Measurements from ENCODE around the gene WRNIP1. TPM values are rescaled to one million over a fixed set of nuclear protein-coding genes. Genes with fewer than 3 reads are reported as not detected.

Gene WRNIP1
- total RNA-seq, 1 experiment from 2014 or later = 38.1 TPM

DNA sequence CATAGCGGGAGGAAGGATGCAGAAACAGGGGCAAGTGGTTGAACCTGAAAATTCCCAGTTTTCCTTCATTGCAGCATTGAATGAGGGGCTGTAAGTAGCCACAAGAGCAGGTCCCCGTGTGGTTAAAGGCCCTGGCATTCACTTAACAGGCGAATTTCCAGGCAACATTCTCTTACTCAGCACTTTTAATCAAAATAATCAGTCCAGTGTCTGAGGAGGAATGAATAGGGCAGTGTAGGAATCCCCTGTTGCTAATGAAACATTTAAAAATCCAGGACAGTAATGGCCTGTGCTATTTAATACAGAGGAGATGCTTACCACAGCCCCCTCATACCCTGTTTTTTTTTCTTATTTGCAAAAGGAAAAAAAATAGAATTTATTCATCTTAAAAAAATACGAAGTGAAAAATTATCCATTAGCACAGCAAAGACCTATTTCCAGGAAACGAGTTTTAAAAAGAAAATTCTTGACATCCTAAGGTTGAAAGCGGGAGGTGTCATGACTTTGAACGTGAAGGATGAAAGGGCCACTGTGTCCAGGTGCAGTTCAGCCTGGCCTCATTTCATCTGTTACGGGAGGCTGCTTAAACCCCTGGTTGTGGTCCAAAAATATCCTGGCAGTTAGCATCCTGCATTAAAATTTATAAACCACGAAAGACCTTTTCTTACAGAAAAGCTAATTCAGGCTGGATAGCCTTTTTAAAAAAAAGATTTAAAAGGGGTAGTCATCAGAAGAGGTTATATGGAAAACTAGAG is 34.7 kb upstream of the WRNIP1 start:
- TF ChIP-seq, protein P1, sequence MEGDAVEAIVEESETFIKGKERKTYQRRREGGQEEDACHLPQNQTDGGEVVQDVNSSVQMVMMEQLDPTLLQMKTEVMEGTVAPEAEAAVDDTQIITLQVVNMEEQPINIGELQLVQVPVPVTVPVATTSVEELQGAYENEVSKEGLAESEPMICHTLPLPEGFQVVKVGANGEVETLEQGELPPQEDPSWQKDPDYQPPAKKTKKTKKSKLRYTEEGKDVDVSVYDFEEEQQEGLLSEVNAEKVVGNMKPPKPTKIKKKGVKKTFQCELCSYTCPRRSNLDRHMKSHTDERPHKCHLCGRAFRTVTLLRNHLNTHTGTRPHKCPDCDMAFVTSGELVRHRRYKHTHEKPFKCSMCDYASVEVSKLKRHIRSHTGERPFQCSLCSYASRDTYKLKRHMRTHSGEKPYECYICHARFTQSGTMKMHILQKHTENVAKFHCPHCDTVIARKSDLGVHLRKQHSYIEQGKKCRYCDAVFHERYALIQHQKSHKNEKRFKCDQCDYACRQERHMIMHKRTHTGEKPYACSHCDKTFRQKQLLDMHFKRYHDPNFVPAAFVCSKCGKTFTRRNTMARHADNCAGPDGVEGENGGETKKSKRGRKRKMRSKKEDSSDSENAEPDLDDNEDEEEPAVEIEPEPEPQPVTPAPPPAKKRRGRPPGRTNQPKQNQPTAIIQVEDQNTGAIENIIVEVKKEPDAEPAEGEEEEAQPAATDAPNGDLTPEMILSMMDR (conservative IDR thresholded peaks at IDR 0.05) = no peak
- H3K23me2 ChIP-seq (ENCODE audit: insufficient read length, low read depth, low read length, poor library complexity, severe bottlenecking) = no peaks in the 10 kb centered on the region
- H2AK5ac ChIP-seq (ENCODE audit: insufficient read length, low read length) = no peak overlapping the region
- Mint-ChIP-seq H3K4me3 (no peak overlapping the region), H3K27me3 (ENCODE audit: low read depth) (no peaks in the 10 kb centered on the region), H3K9me3 (no peaks in the 10 kb centered on the region), H3K27ac (no peak overlapping the region), H3K4me1 (peaks cover 52 to 59% of the 10 kb centered on the region in 2 experiments), H3K36me3 (ENCODE audit: insufficient read depth in 1 of 3, low read depth in 3 of 3) (no peaks in the 10 kb centered on the region)
- no peak overlapping the region for H2BK12ac ChIP-seq (ENCODE audit: insufficient read length, low read depth, low read length)
- H3K4ac ChIP-seq (ENCODE audit: low read depth, low read length) = no peak overlapping the region
- DNase-seq = no peak
- no peaks in the 10 kb centered on the region for H3K9me3 ChIP-seq (ENCODE audit: control insufficient read depth, low read depth, low read length)
- H4K91ac ChIP-seq (ENCODE audit: insufficient read length, low read depth, low read length) = no peak overlapping the region
- H3K4me1 ChIP-seq (ENCODE audit: insufficient read depth, low read length) = peaks cover 17% of the 10 kb centered on the region; the same call in 1 of the 2 replicates
- no peak overlapping the region for H3K14ac ChIP-seq (ENCODE audit: insufficient read depth, low read length)
- H3K27ac ChIP-seq (ENCODE audit: insufficient read length, low read depth, low read length) = no peak overlapping the region
- H2AFZ ChIP-seq (ENCODE audit: low read length) = no peak overlapping the region
- H3K4me2 ChIP-seq (ENCODE audit: insufficient read depth, insufficient read length, low read length) = no peak overlapping the region
- H3K23ac ChIP-seq (ENCODE audit: insufficient read length, low read depth, low read length) = no peak overlapping the region
- no peaks in the 10 kb centered on the region for H3K27me3 ChIP-seq (ENCODE audit: insufficient read depth, low read length)
- no peak overlapping the region for H3K18ac ChIP-seq (ENCODE audit: insufficient read length, low read depth, low read length)
- H4K5ac ChIP-seq (ENCODE audit: insufficient read length, low read depth, low read length) = no peak overlapping the region
- no CpG with 5 or more reads among the region's 9 CpGs for WGBS (ENCODE audit: extremely low coverage, insufficient read length, low lambda C conversion rate)
- no peak overlapping the region for H2BK120ac ChIP-seq (ENCODE audit: low read depth, low read length, poor library complexity, severe bottlenecking)
- no peak overlapping the region for H3K56ac ChIP-seq (ENCODE audit: insufficient read length, low read depth, low read length)
- H3K79me2 ChIP-seq (ENCODE audit: insufficient read depth, low read length) = no peaks in the 10 kb centered on the region
- H2BK15ac ChIP-seq (ENCODE audit: low read depth, low read length) = no peak overlapping the region
- no peak overlapping the region for H3K9ac ChIP-seq (ENCODE audit: extremely low read depth, insufficient read length, low read length)
- no peaks in the 10 kb centered on the region for H3K79me1 ChIP-seq (ENCODE audit: insufficient read depth, low read depth, low read length, poor library complexity, severe bottlenecking)
- no peak overlapping the region for H2BK20ac ChIP-seq (ENCODE audit: low read depth, low read length, poor library complexity, severe bottlenecking)
- no peak overlapping the region for H2BK5ac ChIP-seq (ENCODE audit: insufficient read length, low read length)
- H4K20me1 ChIP-seq (ENCODE audit: control insufficient read depth, insufficient read depth, insufficient read length) = no peaks in the 10 kb centered on the region
- H4K8ac ChIP-seq (replicated peaks; ENCODE audit: insufficient read length, low read depth, low read length) = no peak overlapping the region
- no peak overlapping the region for H3T11ph ChIP-seq (ENCODE audit: low read length)
